OCI-LY7 (cell line): ENCODE results near the gene MMP26. TPM values are rescaled to one million over a fixed set of nuclear protein-coding genes. Genes with fewer than 3 reads are reported as not detected.

Experiments
- BruUV-seq: library from RNA; stranded (reverse); fragments of 400-500 nt; replicated peaks from 2 replicates; lab custom pipeline; 2021; lab: Mats Ljungman, UMichigan
- CTCF ChIA-PET: fragments of 300-600 bp; sonication (Branson Sonifier 250); formaldehyde crosslinking; loops from one replicate; lab custom pipeline; 2022; ENCODE audit warnings: antibody characterized with exemption; ENCODE audit not compliant: unreplicated experiment; lab: Charles Lee
- POLR2A ChIA-PET: fragments of 300-600 bp; sonication (Branson Sonifier 250); formaldehyde crosslinking; loops from one replicate; lab custom pipeline; 2022; ENCODE audit warnings: antibody characterized with exemption; lab: Charles Lee
- DNase-seq: peaks from one replicate; pipeline ENCODE4 v3.0.0-alpha.2; 2015; ENCODE audit warnings: low spot score
- H2AFZ ChIP-seq: fragments of 200-600 bp; sonication (generic), shearing (Covaris generic); 2 replicates; pipeline ENCODE4 v1.6.1; 2014; ENCODE audit warnings: mild to moderate bottlenecking, antibody characterized with exemption, low read length, moderate library complexity
- H3K27ac ChIP-seq: fragments of 200-600 bp; sonication (generic); 2 replicates; pipeline ENCODE4 v1.5.1; 2014; ENCODE audit warnings: mixed run types, low read depth, mild to moderate bottlenecking, moderate library complexity, low read length, inconsistent platforms; ENCODE audit not compliant: poor library complexity, severe bottlenecking
- H3K36me3 ChIP-seq: fragments of 200-600 bp; sonication (generic); 2 replicates; pipeline ENCODE4 v1.6.1; 2014; ENCODE audit warnings: mild to moderate bottlenecking, antibody characterized with exemption, low read length, moderate library complexity, mixed read lengths; ENCODE audit not compliant: insufficient read depth
- H3K4me1 ChIP-seq: fragments of 200-600 bp; sonication (generic); 2 replicates; pipeline ENCODE4 v1.5.1; 2014; ENCODE audit warnings: mild to moderate bottlenecking, low read length; ENCODE audit not compliant: insufficient read depth, poor library complexity, severe bottlenecking
- H3K4me2 ChIP-seq: fragments of 200-600 bp; sonication (generic); 2 replicates; pipeline ENCODE4 v1.6.1; 2014; ENCODE audit warnings: mild to moderate bottlenecking, low read length
- H3K4me3 ChIP-seq: fragments of 200-600 bp; sonication (generic); 2 replicates; pipeline ENCODE4 v1.5.1; 2014; ENCODE audit warnings: mild to moderate bottlenecking, low read depth, low read length; ENCODE audit not compliant: poor library complexity, severe bottlenecking
- H3K79me2 ChIP-seq: fragments of 200-600 bp; sonication (generic); 2 replicates; pipeline ENCODE4 v1.6.1; 2016; ENCODE audit warnings: low read depth, mild to moderate bottlenecking, low read length, moderate library complexity, mixed read lengths; ENCODE audit not compliant: insufficient read depth
- H3K9me2 ChIP-seq: fragments of 200-600 bp; sonication (generic); 2 replicates; pipeline ENCODE4 v1.6.1; 2016; ENCODE audit warnings: mild to moderate bottlenecking, low read length, mixed read lengths; ENCODE audit not compliant: insufficient read depth
- H3K9me3 ChIP-seq: fragments of 200-600 bp; sonication (generic); 2 replicates; pipeline ENCODE4 v1.6.1; 2014; ENCODE audit warnings: mild to moderate bottlenecking, mixed run types, low read length, mixed read lengths
- H4K20me1 ChIP-seq: fragments of 200-600 bp; sonication (generic); 2 replicates; pipeline ENCODE4 v1.6.1; 2014; ENCODE audit warnings: mild to moderate bottlenecking, antibody characterized with exemption, low read length, moderate library complexity, mixed read lengths; ENCODE audit not compliant: insufficient read depth
- EZH2phosphoT487 ChIP-seq: fragments of 200-600 bp; sonication (generic); IDR thresholded peaks from 2 replicates; pipeline ENCODE4 v1.6.1; 2018; ENCODE audit warnings: low read depth, borderline replicate concordance, mild to moderate bottlenecking, mixed run types, antibody characterized with exemption, low read length, moderate library complexity, mixed read lengths
- intact Hi-C: fragments of 100-400 bp; cut with micrococcal nuclease; formaldehyde crosslinking; loops from one replicate; pipeline ENCODE4 v1.10.0; 2022; ENCODE audit not compliant: unreplicated experiment
- total RNA-seq, 2 experiments: library from RNA; depleted of rRNA in 1 of 2; stranded (reverse); fragments of >200 nt in 1 of 2; shearing (Covaris generic) in 1 of 2; gene quantifications; 2 replicates each; pipeline ENCODE4 v1.2.3, GENCODE V29; 2014 to 2022
- TF ChIP-seq, protein P1 (sequence below): fragments of 200-600 bp; sonication (generic); conservative IDR thresholded peaks from 2 replicates; pipeline ENCODE4 v1.5.1; 2014; ENCODE audit warnings: mild to moderate bottlenecking, antibody characterized with exemption, low read length, moderate library complexity, mixed read lengths

MMP26 gene
- total RNA-seq, 2 experiments from 2014 or later, result not detected

DNA sequence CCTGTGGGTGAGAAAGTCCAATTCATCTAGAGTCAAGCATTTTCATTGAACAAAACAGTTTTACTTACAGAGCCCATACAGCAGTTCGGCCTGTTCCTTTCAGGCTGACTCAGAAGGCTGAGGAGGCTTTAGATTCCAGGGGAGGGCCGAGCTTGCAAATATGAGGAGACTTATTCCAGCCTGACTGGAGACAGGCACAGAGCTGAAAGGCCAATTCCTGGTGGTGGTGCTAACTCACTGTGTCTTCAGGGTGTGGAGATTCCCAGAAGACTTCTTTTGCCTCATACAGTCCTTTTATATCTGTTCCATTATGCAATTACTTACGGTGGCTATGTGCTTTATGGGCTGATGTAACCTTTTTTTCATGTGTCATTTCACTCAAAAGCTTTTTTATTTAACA is 7.0 kb upstream of the MMP26 start, which contains the start of gene OR51E2:
Gene OR51E2, minus strand, starts transcription at position 269 of the 400 bp plus-strand sequence. CDS start 15,142 bp downstream, outside the sequence.
- intact Hi-C loops, result no loop called here
- Histone ChIP-seq H3K36me3 (no peaks in the 10 kb centered on the region), H3K9me3 (no peaks in the 10 kb centered on the region), H3K79me2 (no peaks in the 10 kb centered on the region), H4K20me1 (no peaks in the 10 kb centered on the region), H3K4me2 (no peak within 1 kb of the TSS), H3K4me1 (no peaks in the 10 kb centered on the region), H3K4me3 (no peak within 1 kb of the TSS), H3K27ac (no peak within 1 kb of the TSS), H2AFZ (no peak within 1 kb of the TSS), H3K9me2 (no peaks in the 10 kb centered on the region)
- no TSS peak for BruUV-seq
- no peak for DNase-seq
- POLR2A ChIA-PET, result no interaction called here
- TF ChIP-seq, protein P1, sequence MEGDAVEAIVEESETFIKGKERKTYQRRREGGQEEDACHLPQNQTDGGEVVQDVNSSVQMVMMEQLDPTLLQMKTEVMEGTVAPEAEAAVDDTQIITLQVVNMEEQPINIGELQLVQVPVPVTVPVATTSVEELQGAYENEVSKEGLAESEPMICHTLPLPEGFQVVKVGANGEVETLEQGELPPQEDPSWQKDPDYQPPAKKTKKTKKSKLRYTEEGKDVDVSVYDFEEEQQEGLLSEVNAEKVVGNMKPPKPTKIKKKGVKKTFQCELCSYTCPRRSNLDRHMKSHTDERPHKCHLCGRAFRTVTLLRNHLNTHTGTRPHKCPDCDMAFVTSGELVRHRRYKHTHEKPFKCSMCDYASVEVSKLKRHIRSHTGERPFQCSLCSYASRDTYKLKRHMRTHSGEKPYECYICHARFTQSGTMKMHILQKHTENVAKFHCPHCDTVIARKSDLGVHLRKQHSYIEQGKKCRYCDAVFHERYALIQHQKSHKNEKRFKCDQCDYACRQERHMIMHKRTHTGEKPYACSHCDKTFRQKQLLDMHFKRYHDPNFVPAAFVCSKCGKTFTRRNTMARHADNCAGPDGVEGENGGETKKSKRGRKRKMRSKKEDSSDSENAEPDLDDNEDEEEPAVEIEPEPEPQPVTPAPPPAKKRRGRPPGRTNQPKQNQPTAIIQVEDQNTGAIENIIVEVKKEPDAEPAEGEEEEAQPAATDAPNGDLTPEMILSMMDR, result no peak
- TF ChIP-seq EZH2phosphoT487, result no peak
- CTCF ChIA-PET, result no interaction called here

DNA sequence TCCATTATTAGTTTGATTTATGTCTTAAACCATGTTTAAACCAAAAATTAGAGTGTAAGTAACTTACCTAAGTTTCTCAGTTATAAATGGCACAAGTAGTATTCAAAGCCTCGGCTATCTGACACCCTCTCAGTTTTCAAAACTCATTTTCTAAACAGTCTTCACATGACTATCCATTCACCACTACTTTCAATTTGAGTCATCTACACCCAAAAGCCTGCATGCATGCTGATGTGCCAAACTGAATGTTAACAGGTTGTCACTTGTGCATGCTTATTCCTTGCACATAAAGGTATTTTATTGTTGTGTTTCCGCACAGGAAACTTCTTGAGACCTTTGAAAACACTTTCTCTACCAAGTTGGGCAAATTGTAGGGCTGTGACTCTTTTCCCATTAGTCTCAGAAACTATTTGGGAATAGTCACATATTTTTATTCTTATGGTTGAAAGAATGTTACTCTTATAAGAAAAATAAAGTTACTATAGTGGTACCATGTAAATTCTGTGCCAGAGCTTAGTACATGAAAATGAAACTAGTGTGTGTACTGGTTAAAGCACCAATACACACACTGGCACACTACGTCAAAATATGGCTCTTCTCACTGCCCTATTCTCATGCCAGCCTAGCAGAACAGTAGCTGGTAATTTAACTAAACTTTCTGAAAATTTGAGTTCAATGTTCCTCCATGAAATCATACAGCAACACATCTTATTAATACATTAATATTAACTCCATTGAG is 4.7 kb upstream of the MMP26 start:
- no peaks in the 10 kb centered on the region for H3K9me2 ChIP-seq
- H2AFZ ChIP-seq, result no peak overlapping the region
- no peak for TF ChIP-seq EZH2phosphoT487
- TF ChIP-seq, protein P1, result no peak
- no peaks in the 10 kb centered on the region for H3K9me3 ChIP-seq
- no peaks in the 10 kb centered on the region for H3K79me2 ChIP-seq
- H3K4me3 ChIP-seq, result no peak overlapping the region
- no peaks in the 10 kb centered on the region for H4K20me1 ChIP-seq
- ChIA-PET CTCF (no interaction called here), POLR2A (no interaction called here)
- DNase-seq, result no peak
- no peak overlapping the region for H3K27ac ChIP-seq
- H3K4me1 ChIP-seq, result no peaks in the 10 kb centered on the region
- no TSS peak for BruUV-seq
- intact Hi-C loops, result no loop called here
- no peaks in the 10 kb centered on the region for H3K36me3 ChIP-seq
- no peak overlapping the region for H3K4me2 ChIP-seq

DNA sequence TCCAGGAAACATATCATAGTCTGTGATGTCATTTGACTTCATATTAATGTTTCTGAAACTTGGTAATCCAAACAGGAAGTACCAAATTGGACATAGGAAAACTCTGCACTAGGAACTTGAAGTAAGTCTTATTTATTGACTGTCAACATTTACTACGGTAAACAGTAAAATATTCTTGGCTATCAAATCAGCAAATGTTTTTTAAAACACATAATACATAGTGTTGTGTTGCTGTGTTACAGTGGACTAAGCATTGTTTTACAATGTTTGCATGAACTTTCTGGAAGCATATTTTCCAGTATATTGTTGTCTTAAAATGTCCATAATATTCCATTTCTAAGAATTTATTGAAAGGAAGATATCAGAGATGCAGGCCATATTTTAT is 4.2 kb upstream of the MMP26 start:
- CTCF ChIA-PET, result no interaction called here
- Histone ChIP-seq H3K4me1 (no peaks in the 10 kb centered on the region), H3K79me2 (no peaks in the 10 kb centered on the region), H3K4me3 (no peak overlapping the region), H3K36me3 (no peaks in the 10 kb centered on the region), H3K9me3 (no peaks in the 10 kb centered on the region), H3K27ac (no peak overlapping the region), H4K20me1 (no peaks in the 10 kb centered on the region), H3K9me2 (no peaks in the 10 kb centered on the region), H2AFZ (no peak overlapping the region), H3K4me2 (no peak overlapping the region)
- no peak for TF ChIP-seq EZH2phosphoT487
- TF ChIP-seq, protein P1, result no peak
- intact Hi-C loops, result no loop called here
- no TSS peak for BruUV-seq
- POLR2A ChIA-PET, result no interaction called here
- no peak for DNase-seq
